ENCODE data around the gene MAP4K3.

Gene MAP4K3

GRCh38 chr2:39448169-39448502 lies 11.1 kb upstream of the MAP4K3 start:
- CTCF ChIA-PET, result interaction anchor here (0.8 kb wide), 1 partner anchor 14 kb away, joined by 3 read pairs; no protein-coding TSS in a partner anchor
- TF ChIP-seq, protein P1, sequence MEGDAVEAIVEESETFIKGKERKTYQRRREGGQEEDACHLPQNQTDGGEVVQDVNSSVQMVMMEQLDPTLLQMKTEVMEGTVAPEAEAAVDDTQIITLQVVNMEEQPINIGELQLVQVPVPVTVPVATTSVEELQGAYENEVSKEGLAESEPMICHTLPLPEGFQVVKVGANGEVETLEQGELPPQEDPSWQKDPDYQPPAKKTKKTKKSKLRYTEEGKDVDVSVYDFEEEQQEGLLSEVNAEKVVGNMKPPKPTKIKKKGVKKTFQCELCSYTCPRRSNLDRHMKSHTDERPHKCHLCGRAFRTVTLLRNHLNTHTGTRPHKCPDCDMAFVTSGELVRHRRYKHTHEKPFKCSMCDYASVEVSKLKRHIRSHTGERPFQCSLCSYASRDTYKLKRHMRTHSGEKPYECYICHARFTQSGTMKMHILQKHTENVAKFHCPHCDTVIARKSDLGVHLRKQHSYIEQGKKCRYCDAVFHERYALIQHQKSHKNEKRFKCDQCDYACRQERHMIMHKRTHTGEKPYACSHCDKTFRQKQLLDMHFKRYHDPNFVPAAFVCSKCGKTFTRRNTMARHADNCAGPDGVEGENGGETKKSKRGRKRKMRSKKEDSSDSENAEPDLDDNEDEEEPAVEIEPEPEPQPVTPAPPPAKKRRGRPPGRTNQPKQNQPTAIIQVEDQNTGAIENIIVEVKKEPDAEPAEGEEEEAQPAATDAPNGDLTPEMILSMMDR (IDR thresholded peaks at IDR 0.05; ENCODE audit: control extremely low read depth, extremely low read depth, low read depth, missing control alignments), result no peak
- DNase-seq (ENCODE audit: extremely low spot score), result no peak
- POLR2A ChIA-PET, result no interaction called here

- ChIA-PET POLR2A (no interaction called here), CTCF (interaction anchor here (0.8 kb wide), 1 partner anchor 14 kb away, joined by 3 read pairs; no protein-coding TSS in a partner anchor)
- no peak for DNase-seq (ENCODE audit: extremely low spot score)
- TF ChIP-seq, protein P1 (IDR thresholded peaks at IDR 0.05; ENCODE audit: control extremely low read depth, extremely low read depth, low read depth, missing control alignments), result no peak
Observed at GRCh38 chr2:39447266-39448168, 10.4 kb upstream of the MAP4K3 start.

DNA sequence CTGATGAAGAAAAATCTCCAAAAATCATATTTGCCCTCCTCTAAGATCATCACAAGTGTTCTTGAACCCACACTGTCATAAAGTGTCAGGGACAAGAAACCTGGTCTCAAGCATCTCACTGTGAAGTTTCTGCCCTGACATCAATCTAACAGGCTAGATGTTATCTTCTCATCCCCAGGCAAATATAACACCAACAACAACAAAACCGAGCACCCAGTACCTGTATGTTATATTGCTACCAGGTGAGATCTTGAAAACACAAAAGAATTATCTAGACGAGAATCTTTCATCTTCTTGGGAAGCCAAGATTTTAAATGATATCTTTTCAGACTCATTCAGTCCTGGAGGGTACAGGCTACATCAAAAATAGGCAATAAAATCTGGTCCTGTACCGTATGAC lies 8.8 kb upstream of the MAP4K3 start:
- POLR2A ChIA-PET, result no interaction called here
- no peak for DNase-seq (ENCODE audit: extremely low spot score)
- TF ChIP-seq, protein P1 (IDR thresholded peaks at IDR 0.05; ENCODE audit: control extremely low read depth, extremely low read depth, low read depth, missing control alignments), result no peak
- CTCF ChIA-PET, result no interaction called here

GRCh38 chr2:39443009-39443408 lies 5.9 kb upstream of the MAP4K3 start:
- CTCF ChIA-PET, result no interaction called here
- TF ChIP-seq, protein P1 (IDR thresholded peaks at IDR 0.05; ENCODE audit: control extremely low read depth, extremely low read depth, low read depth, missing control alignments), result no peak
- POLR2A ChIA-PET, result no interaction called here
- DNase-seq (ENCODE audit: extremely low spot score), result no peak

GRCh38 chr2:39437522-39438296 lies 624 bp upstream of the MAP4K3 start:
- ChIA-PET POLR2A (no interaction called here), CTCF (interaction anchor here (0.7 to 1.9 kb wide), 4 partner anchors 17 to 293 kb away, joined by 3 to 5 read pairs (median 3); no protein-coding TSS in a partner anchor)
- TF ChIP-seq, protein P1 (IDR thresholded peaks at IDR 0.05; ENCODE audit: control extremely low read depth, extremely low read depth, low read depth, missing control alignments), result no peak
- DNase-seq (ENCODE audit: extremely low spot score), result peak; percentile 57

GRCh38 chr2:39435741-39436591 lies 1.1 kb downstream of the MAP4K3 start:
- TF ChIP-seq, protein P1 (IDR thresholded peaks at IDR 0.05; ENCODE audit: control extremely low read depth, extremely low read depth, low read depth, missing control alignments), result no peak
- CTCF ChIA-PET, result interaction anchor here (0.7 to 1.5 kb wide), 4 partner anchors 8 to 56 kb away, joined by 3 to 5 read pairs (median 4); no protein-coding TSS in a partner anchor
- no peak for DNase-seq (ENCODE audit: extremely low spot score)
- POLR2A ChIA-PET, result no interaction called here

Data from GM10248 (cell line).